A673 (cell line): Measurements from ENCODE around the gene DPYD.

Experiments used
- CTCF ChIP-seq: fragments of 300-800, 200-600 bp; sonication (generic); conservative IDR thresholded peaks from 2 replicates; pipeline ENCODE4 v1.5.1; 2017; ENCODE audit warnings: low read depth, mild to moderate bottlenecking, antibody characterized with exemption, low read length, moderate library complexity, mixed read lengths
- EZH2 ChIP-seq: fragments of 200-600 bp; sonication (generic); IDR thresholded peaks from 2 replicates; pipeline ENCODE4 v1.6.1; 2017; ENCODE audit warnings: borderline replicate concordance, low read depth, mild to moderate bottlenecking, mixed read lengths, antibody characterized with exemption, low read length; ENCODE audit not compliant: poor library complexity, severe bottlenecking

GRCh38 chr1:97610748-97611147 is 310.1 kb downstream of the DPYD start:
- TF ChIP-seq CTCF (no peak), EZH2 (no peak)
